Uterus (tissue), 4 donors: ENCODE results near the gene SELENOI. TPM values are rescaled to one million over a fixed set of nuclear protein-coding genes. Genes with fewer than 3 reads are reported as not detected.
A peak's percentile ranks its signal among the peaks of the same experiment; 100 is the strongest.

Experiments
- DNase-seq, 2 donors: peaks; one replicate each; pipeline ENCODE4 v3.0.0-alpha.2; 2019 to 2020
- H3K27ac ChIP-seq, 2 donors: fragments of 200-600 bp; sonication (generic); 1 replicate in 1 of 2; 2 replicates in 1 of 2; pipeline ENCODE4 v1.5.1; 2016 to 2018
- H3K27me3 ChIP-seq, 2 donors: fragments of 200-600 bp; sonication (generic); one replicate each; pipeline ENCODE4 v1.5.1; 2018 to 2019; ENCODE audit warnings: control low read depth in 1 of 2
- H3K36me3 ChIP-seq, 2 donors: fragments of 200-600 bp; sonication (generic); one replicate each; pipeline ENCODE4 v1.5.1; 2019; ENCODE audit warnings: control low read depth in 1 of 2
- H3K4me1 ChIP-seq, 2 donors: fragments of 200-600 bp; sonication (generic); one replicate each; pipeline ENCODE4 v1.5.1; 2018 to 2019; ENCODE audit warnings: control low read depth in 1 of 2
- H3K4me3 ChIP-seq, 2 donors: fragments of 200-600 bp; sonication (generic); 1 replicate in 1 of 2; 2 replicates in 1 of 2; pipeline ENCODE4 v1.5.1; 2018 to 2019; ENCODE audit warnings: mild to moderate bottlenecking in 1 of 2
- H3K9me3 ChIP-seq, 2 donors: fragments of 200-600 bp; sonication (generic); one replicate each; pipeline ENCODE4 v1.5.1; 2019; ENCODE audit warnings: control low read depth in 1 of 2
- CTCF ChIP-seq, 4 experiments: fragments of 200-600 bp in 2 of 4; fragments of 450-650 bp in 2 of 4; sonication (generic) in 2 of 4; IDR thresholded peaks; one replicate each; pipeline ENCODE4 v1.5.1; 2016 to 2019; ENCODE audit warnings: antibody characterized with exemption in 4 of 4, mild to moderate bottlenecking in 2 of 4, moderate library complexity in 1 of 4
- POLR2A ChIP-seq, 2 donors: fragments of 450-650 bp; IDR thresholded peaks; one replicate each; pipeline ENCODE4 v1.6.1; 2016; ENCODE audit warnings: antibody characterized with exemption in 2 of 2, mild to moderate bottlenecking in 1 of 2, moderate library complexity in 1 of 2
- intact Hi-C: fragments of 100-400 bp; cut with DNase I; formaldehyde crosslinking; loops from one replicate; pipeline ENCODE4 v1.15.1; 2023; ENCODE audit warnings: low total_unique reads
- total RNA-seq, 4 donors: library from RNA; depleted of rRNA in 3 of 4; stranded (reverse); fragments of >200 nt in 3 of 4; gene quantifications; one replicate each; pipeline versions ENCODE4 v1.1.0 to v1.2.4, GENCODE V29; 2014 to 2023
- donor health status: DM: yes; HTN: yes; CAD: no.

Gene SELENOI
- total RNA-seq, 4 donors from 2014 or later, result 2.8 to 27.9 (median 13.1) TPM

- Histone ChIP-seq H3K4me1 (peaks cover 7 to 9% of the 10 kb centered on the region in 2 donors), H3K9me3 (no peaks in the 10 kb centered on the region), H3K27me3 (no peaks in the 10 kb centered on the region), H3K4me3 (peak overlapping the region; percentile 71 to 96), H3K27ac (peak overlapping the region; percentile 91 to 95), H3K36me3 (no peaks in the 10 kb centered on the region)
- peak; percentile 22 to 24 for DNase-seq
- intact Hi-C loops, result no loop called here
- TF ChIP-seq POLR2A (IDR thresholded peaks at IDR 0.05) (no peak), CTCF (IDR thresholded peaks at IDR 0.05) (no peak)
These were observed 1.2 kb upstream of the SELENOI start for GRCh38 chr2:26344581-26345282.

GRCh38 chr2:26345283-26345544 is 729 bp upstream of the SELENOI start:
- H3K4me1 ChIP-seq, result peaks cover 7 to 9% of the 10 kb centered on the region in 2 donors
- no peaks in the 10 kb centered on the region for H3K9me3 ChIP-seq
- H3K36me3 ChIP-seq, result no peaks in the 10 kb centered on the region
- H3K27ac ChIP-seq, result peak overlapping the region; percentile 91 to 95
- intact Hi-C loops, result no loop called here
- H3K27me3 ChIP-seq, result no peaks in the 10 kb centered on the region
- TF ChIP-seq POLR2A (IDR thresholded peaks at IDR 0.05) (no peak), CTCF (IDR thresholded peaks at IDR 0.05) (no peak)
- peak overlapping the region; percentile 71 to 96 for H3K4me3 ChIP-seq
- DNase-seq, result no peak

- TF ChIP-seq POLR2A (IDR thresholded peaks at IDR 0.05) (no peak), CTCF (IDR thresholded peaks at IDR 0.05) (no peak)
- intact Hi-C loops, result no loop called here
These were observed 611 bp downstream of the SELENOI start, which contains the start of gene ADGRF3 for GRCh38 chr2:26346454-26347053. TSS of gene ADGRF3 (minus strand) at chr2:26346789. CDS start at chr2:26346234, 555 bp downstream.

GRCh38 chr2:26347286-26347865 is 1.4 kb downstream of the SELENOI start:
- no peak for DNase-seq
- Histone ChIP-seq H3K27me3 (no peaks in the 10 kb centered on the region), H3K27ac (peak overlapping the region; percentile 90 to 96), H3K4me1 (peaks cover 7 to 9% of the 10 kb centered on the region in 2 donors), H3K36me3 (no peaks in the 10 kb centered on the region), H3K9me3 (no peaks in the 10 kb centered on the region), H3K4me3 (peak overlapping the region in 1 of 2 donors; percentile 80)
- intact Hi-C loops, result no loop called here
- TF ChIP-seq POLR2A (IDR thresholded peaks at IDR 0.05) (no peak), CTCF (IDR thresholded peaks at IDR 0.05) (no peak)

More at GRCh38 chr2:26346454-26347053, 611 bp downstream of the SELENOI start, which contains the start of gene ADGRF3:
- H3K27ac ChIP-seq, result peak within 1 kb of the TSS; percentile 91 to 96
- DNase-seq, result peak; percentile 28 to 41
- no peaks in the 10 kb centered on the region for H3K27me3 ChIP-seq
- H3K4me3 ChIP-seq, result peak within 1 kb of the TSS; percentile 80 to 96
- no peaks in the 10 kb centered on the region for H3K36me3 ChIP-seq
- peaks cover 7 to 9% of the 10 kb centered on the region in 2 donors for H3K4me1 ChIP-seq
- no peaks in the 10 kb centered on the region for H3K9me3 ChIP-seq

GRCh38 chr2:26349690-26350089 is 3.7 kb downstream of the SELENOI start:
- Histone ChIP-seq H3K36me3 (no peaks in the 10 kb centered on the region), H3K9me3 (no peaks in the 10 kb centered on the region), H3K27ac (no peak overlapping the region), H3K4me3 (no peak overlapping the region), H3K27me3 (no peaks in the 10 kb centered on the region), H3K4me1 (peaks cover 5 to 7% of the 10 kb centered on the region in 2 donors)
- TF ChIP-seq POLR2A (IDR thresholded peaks at IDR 0.05) (no peak), CTCF (IDR thresholded peaks at IDR 0.05) (no peak)
- DNase-seq, result no peak
- intact Hi-C loops, result no loop called here
